ENCODE measurements around the gene IL15RA.

IL15RA gene, protein sequence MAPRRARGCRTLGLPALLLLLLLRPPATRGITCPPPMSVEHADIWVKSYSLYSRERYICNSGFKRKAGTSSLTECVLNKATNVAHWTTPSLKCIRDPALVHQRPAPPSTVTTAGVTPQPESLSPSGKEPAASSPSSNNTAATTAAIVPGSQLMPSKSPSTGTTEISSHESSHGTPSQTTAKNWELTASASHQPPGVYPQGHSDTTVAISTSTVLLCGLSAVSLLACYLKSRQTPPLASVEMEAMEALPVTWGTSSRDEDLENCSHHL

DNA sequence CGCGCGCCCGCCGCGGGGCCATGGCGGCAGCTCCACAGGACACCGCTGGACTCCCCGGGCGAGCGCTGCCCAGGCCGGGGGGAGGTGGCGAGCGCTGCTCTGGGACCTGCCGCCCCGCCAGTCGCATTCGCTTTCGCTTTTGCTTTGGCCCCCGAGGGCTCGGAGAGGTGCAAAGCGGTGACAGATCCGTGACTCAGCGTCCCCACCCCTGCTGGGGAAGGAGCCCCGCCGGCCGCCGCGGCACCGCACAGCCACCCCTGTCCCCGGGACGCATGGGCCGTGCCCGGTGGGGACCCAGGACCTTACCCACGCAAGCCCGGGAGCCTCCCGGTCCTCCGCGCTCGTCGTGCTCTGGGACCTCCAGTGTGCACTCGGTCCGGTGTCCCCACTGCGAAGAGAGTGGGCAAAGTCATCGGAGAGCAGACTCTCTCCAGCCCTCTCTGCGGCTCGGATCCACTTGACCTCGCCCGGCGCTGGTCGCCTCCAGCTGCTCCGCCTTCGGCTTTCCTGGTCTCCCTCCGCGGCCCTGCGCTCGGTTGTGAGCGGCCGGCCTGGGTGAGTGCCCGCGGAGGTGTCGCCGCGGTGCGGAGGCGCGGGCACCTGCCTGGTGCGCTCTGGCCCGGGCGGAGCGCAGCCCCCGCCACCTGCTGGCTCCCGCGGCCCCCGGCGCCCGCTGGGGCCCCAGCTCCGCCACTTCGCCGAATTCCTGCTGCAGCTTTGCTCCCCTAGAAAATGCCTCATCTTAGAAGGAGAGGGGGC, at the start of gene IL15RA:
Gene IL15RA, minus strand, starts transcription at position 73 of the 759 bp plus-strand sequence. Its CDS starts 51 bp downstream, at position 22.
- no peak for FAIRE-seq

DNA sequence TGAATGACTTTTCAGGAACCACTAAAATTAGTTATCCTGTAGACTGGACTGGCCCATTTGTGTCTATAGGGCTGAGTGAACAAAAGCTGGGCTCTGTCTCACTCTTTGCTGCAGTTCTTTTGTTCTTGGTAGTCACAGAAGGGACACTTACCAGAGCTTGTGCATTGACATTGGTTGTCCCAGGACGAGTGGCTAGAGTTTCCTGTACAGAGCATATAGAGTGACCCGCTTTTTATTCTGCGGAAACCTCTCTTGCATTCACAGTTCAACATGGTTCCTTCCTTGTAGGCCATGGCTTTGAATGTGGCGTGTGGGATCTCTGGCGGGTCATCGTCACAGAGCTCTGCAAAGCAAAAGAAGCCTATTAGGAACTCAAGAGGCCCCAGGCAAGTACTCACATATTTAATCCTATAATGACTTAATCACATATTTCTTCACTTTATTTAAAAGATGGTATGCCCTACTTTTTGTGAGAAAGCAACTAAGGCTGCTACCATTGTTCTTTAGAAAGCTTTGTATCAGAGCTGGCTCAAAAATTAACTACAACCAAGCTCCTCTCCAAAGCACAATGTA, 48.4 kb upstream of the IL15RA start:
- FAIRE-seq (no peak), DNase-seq (ENCODE audit: insufficient read length, low spot score) (no peak)

More for the DNA sequence above, at the start of gene IL15RA:
- peak; percentile 72 for DNase-seq (ENCODE audit: insufficient read length, low spot score)

DNA sequence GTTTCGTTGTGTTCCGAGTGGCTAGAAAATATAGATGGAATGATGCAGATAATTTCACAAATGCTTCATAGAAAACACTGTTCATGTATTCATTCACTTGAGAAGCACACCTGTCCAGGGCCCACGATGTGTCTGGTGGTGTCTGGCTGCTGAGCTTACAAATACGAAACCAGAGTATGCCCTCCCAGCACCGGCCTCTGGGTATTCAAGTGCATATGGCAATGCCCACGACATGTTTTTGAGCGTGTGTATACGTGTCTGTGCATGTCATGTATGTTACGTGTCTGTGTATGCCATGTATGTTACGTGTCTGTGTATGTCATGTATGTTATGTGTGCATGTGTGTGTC, 47.0 kb upstream of the IL15RA start:
- FAIRE-seq (no peak), DNase-seq (ENCODE audit: insufficient read length, low spot score) (no peak)

DNA sequence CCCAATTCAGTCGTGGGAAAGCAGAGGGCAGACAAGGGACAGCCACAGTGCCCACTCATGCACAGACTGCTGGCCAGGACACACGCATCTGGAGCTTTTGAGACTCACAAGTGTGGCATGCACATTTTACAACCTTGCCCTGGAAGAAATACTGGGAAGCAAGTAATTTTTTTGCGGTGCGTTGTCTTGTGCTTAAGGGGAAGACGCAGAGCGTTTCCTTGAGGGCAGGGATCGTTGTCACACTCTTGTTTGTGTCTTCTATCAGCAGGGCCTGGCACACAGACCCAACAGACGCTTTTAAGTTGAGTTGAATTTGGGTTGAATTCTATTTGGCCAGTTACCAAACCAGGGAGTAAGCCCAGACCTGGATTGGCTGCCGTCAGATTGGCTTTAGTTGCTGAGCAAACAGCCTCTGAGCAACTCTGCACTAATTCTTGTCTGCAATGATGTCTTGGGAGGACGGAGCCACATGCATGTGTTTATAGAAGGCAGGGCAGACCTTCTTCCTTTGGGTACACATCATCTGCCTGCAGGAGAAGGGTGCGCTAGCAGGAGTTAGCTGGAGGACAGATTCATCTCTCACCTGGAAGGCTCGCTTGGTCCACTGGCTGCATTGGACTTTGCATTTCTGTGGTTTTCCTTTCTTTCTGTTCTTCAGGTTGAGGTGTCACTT, 46.5 kb upstream of the IL15RA start:
- no peak for DNase-seq (ENCODE audit: insufficient read length, low spot score)
- FAIRE-seq, result no peak

DNA sequence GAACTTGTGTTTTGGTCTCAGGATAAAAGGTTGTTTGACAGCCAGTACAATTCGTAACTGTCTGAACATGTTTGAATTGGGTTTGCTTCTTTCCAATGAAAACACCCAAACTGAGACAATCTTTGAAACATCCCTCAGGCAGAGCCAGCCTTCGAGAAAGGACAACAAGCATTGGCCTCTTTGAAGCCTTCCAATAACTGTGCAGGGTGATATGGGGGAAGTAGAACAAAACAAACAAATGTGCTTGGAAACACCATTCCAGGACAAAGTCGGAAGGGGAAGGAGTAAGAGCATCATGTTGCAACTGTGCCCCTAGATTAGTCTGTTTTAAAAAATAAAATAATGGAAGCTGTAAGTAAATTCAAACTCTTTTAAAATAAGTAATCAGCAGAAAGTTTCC, 45.3 kb upstream of the IL15RA start:
- no peak for DNase-seq (ENCODE audit: insufficient read length, low spot score)
- no peak for FAIRE-seq

DNA sequence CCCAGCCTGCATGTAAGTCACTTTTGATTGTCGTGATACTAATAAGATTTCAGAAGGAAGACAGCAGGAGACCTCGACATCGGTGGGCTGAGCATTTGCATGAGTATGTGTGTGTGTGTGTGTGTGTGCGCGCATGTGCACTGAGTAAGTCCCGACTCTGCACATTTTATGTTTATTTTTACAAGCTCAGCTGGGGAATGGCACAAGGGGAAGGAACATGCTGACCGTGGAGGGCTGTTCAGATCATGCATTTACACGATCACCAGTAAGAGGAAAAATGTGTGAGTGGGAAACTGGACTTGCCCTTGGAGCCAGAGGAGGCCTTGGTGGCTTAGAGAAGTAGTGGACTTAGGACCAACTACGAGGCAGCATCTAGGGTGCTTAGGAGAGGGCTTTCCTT, 43.5 kb upstream of the IL15RA start:
- FAIRE-seq (no peak), DNase-seq (ENCODE audit: insufficient read length, low spot score) (no peak)

DNA sequence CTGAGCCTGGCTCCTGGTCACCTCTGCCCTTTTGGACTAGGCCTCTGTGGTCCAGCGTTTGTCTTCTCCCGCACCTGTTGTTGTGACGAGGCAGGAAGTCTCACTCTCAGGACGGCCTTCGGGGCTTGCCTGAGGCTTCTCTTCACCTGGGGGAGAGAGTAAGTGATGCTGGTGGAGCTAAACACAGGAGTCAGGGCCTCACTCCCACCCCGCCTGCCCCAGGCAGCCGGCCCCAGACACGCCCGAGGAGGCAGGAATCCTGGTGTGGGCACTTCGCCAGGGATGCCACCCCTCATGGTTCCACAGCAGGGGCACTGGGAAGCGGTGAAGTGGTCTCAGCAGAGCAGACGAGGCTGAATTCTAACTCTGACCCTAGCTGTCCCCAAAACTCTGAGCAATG, 42.5 kb upstream of the IL15RA start:
- DNase-seq (ENCODE audit: insufficient read length, low spot score), result no peak
- FAIRE-seq, result no peak

DNA sequence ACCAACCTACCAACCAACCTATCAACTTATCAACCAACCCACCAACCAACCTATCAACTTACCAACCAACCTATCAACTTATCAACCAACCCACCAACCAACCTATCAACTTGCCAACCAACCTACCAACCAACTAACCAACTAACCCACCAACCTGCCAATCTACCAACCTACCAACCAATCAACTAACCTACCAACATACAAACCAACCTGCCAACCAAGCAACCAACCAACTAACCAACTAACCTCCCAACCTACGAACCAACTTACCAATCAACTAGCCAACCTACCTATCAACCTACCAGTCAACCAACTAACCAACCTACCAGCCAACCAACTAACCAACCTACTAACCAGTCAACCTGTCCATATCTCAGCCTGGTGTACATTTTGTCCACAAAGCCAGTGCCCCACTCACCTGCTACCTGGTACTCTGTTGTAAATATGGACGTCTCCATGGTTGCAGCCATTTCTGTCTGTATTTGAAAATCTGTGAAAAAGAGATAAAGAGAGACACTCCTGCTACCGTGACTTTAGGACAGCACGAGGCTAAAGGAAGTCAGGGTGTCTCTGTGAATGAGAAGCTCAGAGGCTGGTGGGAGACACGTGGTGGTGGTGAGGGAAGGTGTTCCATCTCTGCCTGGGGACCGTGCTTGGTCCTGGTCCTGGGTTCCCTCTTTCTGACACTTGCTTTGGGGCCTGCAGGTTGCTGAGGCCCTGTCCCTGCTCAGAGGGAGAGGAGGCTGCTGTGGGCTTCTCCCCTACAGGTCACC, 41.9 kb upstream of the IL15RA start:
- DNase-seq (ENCODE audit: insufficient read length, low spot score) (no peak), FAIRE-seq (peak; percentile 44)

DNA sequence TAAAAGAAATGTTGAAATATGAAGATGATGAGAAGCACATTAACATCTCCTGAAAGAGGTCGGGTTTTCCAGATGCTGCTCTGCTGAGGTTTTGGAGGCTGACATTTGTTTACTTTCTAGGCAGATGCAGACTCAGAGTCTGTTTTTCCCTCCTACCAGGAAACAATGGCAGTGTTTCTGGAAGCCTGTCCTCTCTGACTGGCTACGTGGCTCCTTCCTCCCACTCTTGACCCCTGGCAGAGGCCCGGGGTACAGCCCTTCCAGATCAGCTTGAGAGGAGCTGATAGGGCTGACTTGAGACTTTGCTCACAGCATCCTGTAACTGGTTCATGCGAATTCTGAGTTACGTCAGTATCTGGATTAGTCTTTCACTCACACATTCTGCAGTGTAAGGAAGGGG, 41.1 kb upstream of the IL15RA start:
- DNase-seq (ENCODE audit: insufficient read length, low spot score), result no peak

DNA sequence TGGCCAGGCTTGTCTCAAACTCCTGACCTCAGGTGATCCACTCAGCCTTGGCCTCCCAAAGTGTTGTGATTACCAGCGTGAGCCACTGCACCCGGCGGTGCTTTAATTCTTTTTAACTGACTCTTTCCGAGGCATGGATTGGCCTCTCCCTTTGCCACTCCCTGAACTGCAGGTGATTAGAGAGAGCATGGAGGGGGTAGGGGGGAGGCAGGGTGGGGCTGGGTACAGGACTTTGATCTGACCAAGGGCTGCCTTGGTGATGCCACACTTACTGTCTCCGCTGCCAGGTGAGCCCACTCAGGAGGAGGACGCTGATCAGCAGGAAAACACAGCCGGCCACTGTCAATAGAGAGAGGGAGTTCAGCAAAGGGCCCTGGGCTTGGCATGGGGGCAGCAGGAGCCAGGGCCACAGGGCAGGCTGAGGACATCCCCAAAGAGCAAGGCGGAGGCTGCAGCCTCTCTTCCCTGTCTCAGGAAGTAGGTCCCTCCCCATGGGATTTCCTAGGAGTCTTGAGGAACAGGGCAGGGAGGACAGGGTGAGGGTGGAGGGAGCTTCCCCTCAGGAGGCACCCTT, 40.5 kb upstream of the IL15RA start:
- FAIRE-seq (no peak), DNase-seq (ENCODE audit: insufficient read length, low spot score) (no peak)

More for the DNA sequence above, 41.1 kb upstream of the IL15RA start:
- FAIRE-seq, result no peak

DNA sequence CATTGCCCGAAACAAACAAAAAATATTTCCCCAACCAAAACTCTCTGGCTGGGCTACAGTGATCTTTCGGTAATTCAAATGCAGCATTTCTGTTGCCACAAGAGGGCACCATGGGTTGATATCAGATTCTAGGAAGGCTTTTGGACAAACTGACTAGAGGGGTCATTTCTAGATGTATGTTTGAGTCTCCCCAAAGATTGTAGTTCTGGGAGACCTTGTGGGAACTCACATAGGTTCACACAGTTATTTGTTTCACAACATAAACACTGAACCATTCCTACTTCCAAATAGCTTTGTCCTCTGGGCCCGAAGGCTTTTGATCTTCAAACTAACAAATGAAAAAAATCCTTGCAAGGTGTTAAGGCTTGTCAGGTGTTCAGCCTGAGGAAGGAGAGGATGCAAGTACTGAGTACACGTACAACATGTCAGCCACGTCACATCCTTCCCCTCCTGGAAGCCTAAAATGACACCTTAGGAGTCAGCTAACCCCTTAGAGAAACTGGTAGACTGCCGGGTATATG, 37.0 kb upstream of the IL15RA start:
- peak; percentile 51 for DNase-seq (ENCODE audit: insufficient read length, low spot score)
- no peak for FAIRE-seq

DNA sequence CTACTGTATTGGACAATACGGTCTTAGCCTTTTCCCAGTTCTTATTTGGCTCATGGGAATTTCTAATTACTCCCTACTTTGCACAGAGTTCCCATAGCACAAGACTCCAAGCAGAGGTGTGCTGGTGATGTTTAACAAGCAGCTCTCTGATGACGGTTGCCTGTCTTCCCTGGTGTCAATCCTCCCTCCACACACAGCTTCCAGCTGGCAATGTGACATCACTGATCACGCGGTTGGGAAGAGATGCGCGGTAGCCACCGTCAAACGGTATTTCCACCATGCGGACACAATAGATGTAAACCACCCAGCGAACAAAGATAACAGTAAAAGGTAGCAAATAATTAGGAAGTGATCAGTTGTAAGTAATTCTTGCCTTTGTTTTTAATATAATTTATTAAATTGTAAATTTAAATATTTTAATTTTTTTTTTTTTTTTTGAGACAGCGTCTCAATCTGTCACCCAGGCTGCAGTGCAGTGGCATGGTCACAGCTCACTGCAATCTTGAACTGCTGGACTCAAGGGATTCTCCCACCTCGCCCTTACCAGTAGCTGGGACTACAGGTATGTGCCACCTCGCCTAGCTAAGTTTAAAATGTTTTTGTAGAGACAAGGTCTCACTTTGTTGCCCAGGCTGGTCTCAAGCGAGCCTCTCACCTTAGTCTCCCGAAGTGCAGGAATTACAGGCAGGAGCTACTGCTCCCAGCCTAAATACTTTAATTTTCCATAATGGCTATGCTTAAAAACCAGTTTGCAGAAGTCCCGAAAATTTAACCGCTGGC, 36.3 kb upstream of the IL15RA start:
- no peak for DNase-seq (ENCODE audit: insufficient read length, low spot score)
- FAIRE-seq, result no peak

DNA sequence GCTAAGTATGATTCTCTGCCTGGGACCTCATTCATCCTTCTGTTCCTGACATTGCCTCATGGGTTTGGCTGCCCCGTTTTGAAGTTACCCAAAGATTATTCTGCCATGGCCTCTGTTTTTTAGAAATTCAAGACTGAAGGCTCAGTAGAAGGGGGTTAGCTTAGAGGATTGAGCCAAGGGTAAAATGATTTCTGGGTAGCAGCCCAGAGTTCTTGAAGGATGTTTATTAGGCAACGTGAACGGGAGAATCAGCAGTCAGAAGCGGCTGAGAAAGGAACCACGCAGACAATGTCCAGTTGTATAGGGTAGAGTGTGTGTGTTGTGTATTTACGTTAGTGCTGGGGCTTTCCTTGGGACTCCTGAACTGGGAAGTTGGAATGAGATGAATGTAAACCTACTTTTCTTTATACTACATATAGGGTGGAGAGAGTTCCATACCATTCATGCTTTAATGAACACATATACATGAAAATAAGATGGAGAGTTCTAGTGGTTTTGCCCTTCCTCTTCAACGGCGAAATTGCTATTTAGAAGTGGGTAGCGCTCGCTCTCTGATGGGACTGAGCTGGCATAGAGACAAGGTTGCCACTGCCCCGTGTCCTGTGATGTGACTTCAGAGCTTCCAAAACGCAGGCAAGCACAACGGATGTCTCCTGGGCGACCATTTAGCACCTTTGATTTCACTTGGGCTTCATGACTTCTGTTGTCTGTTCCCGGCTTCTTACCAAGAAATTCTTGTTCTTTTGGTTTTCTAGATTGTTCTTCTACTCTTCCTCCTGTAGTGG, 35.0 kb upstream of the IL15RA start:
- FAIRE-seq (no peak), DNase-seq (ENCODE audit: insufficient read length, low spot score) (no peak)

DNA sequence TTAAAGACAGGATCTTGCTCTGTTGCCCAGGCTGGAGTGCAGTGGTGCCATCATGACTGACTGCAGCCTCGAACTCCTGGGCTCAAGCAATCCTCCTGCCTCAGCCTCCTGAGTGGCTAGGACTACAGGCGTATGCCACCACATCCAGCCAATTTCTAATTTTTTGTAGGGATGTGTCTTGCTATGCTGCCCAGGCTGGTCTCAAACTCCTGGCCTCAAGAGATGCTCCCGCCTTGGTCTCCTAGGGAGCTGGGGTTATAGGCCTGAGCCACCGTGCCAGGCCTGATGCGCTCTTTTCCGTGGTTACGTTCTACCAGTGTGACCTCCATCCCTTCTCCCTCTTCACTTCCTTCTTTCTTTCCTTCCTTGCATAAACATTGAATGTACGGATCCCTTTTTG, 34.2 kb upstream of the IL15RA start:
- FAIRE-seq (no peak), DNase-seq (ENCODE audit: insufficient read length, low spot score) (no peak)

DNA sequence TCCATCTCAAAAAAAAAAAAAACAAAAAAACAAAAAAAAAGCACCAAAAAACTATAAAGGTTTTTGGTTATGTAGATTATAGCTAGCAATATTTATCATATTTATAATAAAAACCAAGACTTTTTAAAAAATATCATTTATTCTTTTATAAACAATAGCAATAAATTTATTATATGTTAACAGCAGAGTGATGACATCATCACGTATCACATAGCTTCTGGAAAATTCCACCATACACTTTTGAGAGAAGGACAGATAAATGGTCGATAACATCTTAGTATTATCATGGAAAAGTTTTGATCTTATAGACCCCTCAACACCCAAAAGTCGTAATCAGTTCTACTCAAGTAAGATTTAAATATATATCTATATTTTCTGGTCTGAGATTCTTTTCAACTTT, 33.2 kb upstream of the IL15RA start:
- DNase-seq (ENCODE audit: insufficient read length, low spot score), result no peak

DNA sequence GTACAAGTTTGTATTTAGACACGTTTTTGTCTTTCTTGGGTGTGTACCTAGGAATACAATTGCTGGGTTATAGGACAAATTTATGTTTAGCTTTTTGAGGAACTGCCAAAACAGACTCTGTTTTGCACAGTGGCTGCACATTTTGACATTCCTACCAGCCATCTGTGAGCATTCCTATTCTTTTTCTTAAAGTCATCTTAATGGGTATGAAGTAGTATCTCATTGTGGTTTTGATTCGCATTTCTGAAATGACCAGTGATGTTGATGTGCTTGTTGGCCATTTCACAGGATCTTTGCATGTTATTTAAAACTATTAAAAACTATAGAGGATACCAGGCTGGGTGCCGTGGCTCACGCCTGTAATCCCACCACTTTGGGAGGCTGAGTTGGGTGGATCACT, 32.6 kb upstream of the IL15RA start:
- no peak for FAIRE-seq
- no peak for DNase-seq (ENCODE audit: insufficient read length, low spot score)

More for the DNA sequence above, 33.2 kb upstream of the IL15RA start:
- no peak for FAIRE-seq

DNA sequence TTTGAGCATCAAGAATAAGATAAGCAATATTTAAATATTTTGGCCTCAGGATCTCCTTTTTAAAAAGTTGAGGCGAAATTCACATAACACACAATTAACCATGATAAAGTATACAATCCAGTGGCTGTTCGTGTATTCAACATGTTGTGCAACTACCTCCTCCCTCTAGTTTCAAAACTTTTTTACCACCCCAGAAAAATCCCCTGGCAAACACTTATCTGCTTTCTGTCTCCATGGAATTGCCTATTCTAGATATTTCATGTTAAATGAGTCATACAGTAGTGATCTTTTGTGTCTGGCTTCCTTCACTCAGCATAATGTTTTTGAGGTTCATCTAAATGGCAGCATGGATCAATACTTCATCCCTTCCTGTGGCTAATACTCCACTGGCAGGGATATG, 31.8 kb upstream of the IL15RA start:
- FAIRE-seq, result no peak
- no peak for DNase-seq (ENCODE audit: insufficient read length, low spot score)

DNA sequence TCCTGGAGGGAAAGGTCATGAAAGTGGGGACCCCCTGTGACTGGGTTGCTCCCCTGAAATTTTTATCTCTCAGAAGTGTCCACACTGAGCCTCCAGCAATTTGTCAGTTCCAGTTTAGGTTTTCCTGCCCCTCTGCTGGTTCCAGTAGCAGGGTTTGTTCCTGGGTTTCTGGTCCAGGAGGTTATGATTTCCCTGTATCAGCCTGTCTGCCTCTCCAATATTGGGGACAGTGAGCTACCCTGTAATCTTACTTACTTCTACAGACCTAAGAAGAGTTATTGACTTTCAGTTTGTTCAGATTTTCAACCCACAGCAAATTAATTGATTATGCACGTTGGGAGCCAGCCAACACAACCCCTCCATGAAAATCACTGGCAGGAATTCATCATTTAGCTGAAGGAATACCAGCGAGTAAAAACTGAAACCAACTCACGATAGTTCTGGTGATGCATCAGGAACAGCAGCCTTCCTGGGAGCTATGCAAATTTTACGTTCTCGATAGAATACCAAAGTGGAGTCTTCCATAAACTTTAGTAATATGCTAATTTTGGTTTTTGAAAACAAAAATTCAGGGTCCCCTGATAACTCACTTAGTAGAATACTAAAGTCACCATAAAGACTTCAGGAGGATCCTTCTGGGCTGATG, 31.3 kb upstream of the IL15RA start:
- no peak for FAIRE-seq

More for the DNA sequence above, 31.3 kb upstream of the IL15RA start:
- no peak for DNase-seq (ENCODE audit: insufficient read length, low spot score)

All from HTR-8/SVneo (cell line).